ENCODE results near the gene WDR82.

DNA sequence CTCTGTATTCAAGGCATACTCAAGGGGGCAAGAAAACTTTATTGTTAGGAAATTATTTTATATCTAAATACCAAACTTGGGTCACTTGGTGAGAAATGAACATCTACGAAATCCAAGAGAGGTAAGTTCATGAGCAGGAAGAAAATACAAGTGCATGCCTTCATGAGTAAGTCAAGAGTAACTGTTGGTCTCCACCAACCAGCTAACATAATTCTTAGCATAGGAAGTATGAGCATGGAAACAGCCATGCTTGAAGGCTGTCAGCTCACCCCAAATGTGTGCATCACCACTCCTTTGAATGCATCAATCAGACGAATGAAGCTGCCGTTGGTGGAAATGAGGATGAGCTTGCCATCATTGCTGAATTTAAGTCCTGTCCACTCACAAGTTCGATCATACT lies 19.0 kb downstream of the WDR82 start:
- TF ChIP-seq, protein P1, sequence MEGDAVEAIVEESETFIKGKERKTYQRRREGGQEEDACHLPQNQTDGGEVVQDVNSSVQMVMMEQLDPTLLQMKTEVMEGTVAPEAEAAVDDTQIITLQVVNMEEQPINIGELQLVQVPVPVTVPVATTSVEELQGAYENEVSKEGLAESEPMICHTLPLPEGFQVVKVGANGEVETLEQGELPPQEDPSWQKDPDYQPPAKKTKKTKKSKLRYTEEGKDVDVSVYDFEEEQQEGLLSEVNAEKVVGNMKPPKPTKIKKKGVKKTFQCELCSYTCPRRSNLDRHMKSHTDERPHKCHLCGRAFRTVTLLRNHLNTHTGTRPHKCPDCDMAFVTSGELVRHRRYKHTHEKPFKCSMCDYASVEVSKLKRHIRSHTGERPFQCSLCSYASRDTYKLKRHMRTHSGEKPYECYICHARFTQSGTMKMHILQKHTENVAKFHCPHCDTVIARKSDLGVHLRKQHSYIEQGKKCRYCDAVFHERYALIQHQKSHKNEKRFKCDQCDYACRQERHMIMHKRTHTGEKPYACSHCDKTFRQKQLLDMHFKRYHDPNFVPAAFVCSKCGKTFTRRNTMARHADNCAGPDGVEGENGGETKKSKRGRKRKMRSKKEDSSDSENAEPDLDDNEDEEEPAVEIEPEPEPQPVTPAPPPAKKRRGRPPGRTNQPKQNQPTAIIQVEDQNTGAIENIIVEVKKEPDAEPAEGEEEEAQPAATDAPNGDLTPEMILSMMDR (IDR thresholded peaks at IDR 0.05), result no peak
- TF ChIP-seq POLR2AphosphoS5 (IDR thresholded peaks at IDR 0.05) (no peak), POLR2A (IDR thresholded peaks at IDR 0.05) (no peak), EP300 (IDR thresholded peaks at IDR 0.05; ENCODE audit: low read depth) (no peak)
